Tibial nerve (tissue), 4 donors: ENCODE measurements around the gene CLHC1. TPM values are rescaled to one million over a fixed set of nuclear protein-coding genes. Genes with fewer than 3 reads are reported as not detected.
A peak's percentile ranks its signal among the peaks of the same experiment; 100 is the strongest.

Experiments
- DNase-seq, 2 donors: peaks; one replicate each; pipeline ENCODE4 v3.0.0-alpha.2; 2019; ENCODE audit warnings: low spot score in 2 of 2
- H3K27ac ChIP-seq, 4 donors: fragments of 200-600 bp; sonication (generic) in 3 of 4; one replicate each; pipeline ENCODE4 v1.5.1; 2017 to 2019; ENCODE audit warnings: mild to moderate bottlenecking in 1 of 4
- H3K27me3 ChIP-seq, 2 donors: fragments of 200-600 bp; sonication (generic) in 1 of 2; one replicate each; pipeline versions ENCODE4 v1.5.1 to v1.6.0; 2017 to 2019
- H3K36me3 ChIP-seq, 3 donors: fragments of 200-600 bp; sonication (generic); one replicate each; pipeline ENCODE4 v1.5.1; 2018 to 2019
- H3K4me1 ChIP-seq, 4 donors: fragments of 200-600 bp; sonication (generic) in 3 of 4; one replicate each; pipeline ENCODE4 v1.5.1; 2017 to 2019
- H3K4me3 ChIP-seq, 4 donors: fragments of 200-600 bp; sonication (generic) in 3 of 4; one replicate each; pipeline ENCODE4 v1.5.1; 2017 to 2019; ENCODE audit warnings: mild to moderate bottlenecking in 1 of 4, moderate library complexity in 1 of 4
- H3K9me3 ChIP-seq, 4 donors: fragments of 200-600 bp; sonication (generic) in 3 of 4; one replicate each; pipeline ENCODE4 v1.5.1; 2017 to 2019
- EP300 ChIP-seq, 2 donors: sonication (generic); formaldehyde crosslinking; IDR thresholded peaks; one replicate each; pipeline ENCODE4 v1.6.1; 2017; ENCODE audit warnings: antibody characterized with exemption in 2 of 2, mild to moderate bottlenecking in 1 of 2
- POLR2A ChIP-seq, 2 donors: fragments of 450-650 bp; IDR thresholded peaks; one replicate each; pipeline ENCODE4 v1.6.1; 2017; ENCODE audit warnings: antibody characterized with exemption in 2 of 2, mild to moderate bottlenecking in 2 of 2, moderate library complexity in 2 of 2
- WGBS, 2 donors: methylation state at CpG; one replicate each; pipeline ENCODE4 v1.1.5; 2018; 5-methylcytosine and 5-hydroxymethylcytosine counted together
- total RNA-seq, 4 donors: library from RNA; depleted of rRNA; stranded (reverse); fragments of >200 nt; gene quantifications; one replicate each; pipeline ENCODE4 v1.1.0, GENCODE V29; 2016
- TF ChIP-seq, protein P1 (sequence below), 5 experiments: fragments of 200-600 bp in 3 of 5; fragments of 450-650 bp in 2 of 5; sonication (generic) in 3 of 5; IDR thresholded peaks; one replicate each; pipeline ENCODE4 v1.5.1; 2016 to 2019; ENCODE audit warnings: antibody characterized with exemption in 5 of 5, mild to moderate bottlenecking in 3 of 5, moderate library complexity in 2 of 5

Gene CLHC1
- total RNA-seq, 4 donors from 2014 or later = 1.7 to 15.6 (median 9.9) TPM

DNA sequence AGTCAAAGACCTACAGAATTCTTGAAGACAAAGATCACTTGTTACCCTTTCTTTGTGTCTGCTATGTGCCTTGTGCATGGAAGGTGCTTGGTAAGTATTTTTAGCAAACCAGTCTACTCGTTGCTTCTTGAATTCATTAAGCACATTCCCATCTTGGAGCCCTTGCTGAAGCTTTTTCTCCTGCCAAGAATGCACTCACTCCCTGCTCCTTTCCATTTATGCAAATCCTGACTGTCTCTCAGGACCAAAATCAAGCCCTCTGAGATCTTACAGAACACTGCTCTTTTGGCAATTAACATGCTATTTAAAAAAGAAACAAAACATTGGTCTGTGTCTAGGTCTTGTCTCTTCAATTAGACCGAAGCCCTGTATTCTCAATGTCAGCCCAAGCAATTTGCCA is 75.8 kb downstream of the CLHC1 start:
- TF ChIP-seq, protein P1, sequence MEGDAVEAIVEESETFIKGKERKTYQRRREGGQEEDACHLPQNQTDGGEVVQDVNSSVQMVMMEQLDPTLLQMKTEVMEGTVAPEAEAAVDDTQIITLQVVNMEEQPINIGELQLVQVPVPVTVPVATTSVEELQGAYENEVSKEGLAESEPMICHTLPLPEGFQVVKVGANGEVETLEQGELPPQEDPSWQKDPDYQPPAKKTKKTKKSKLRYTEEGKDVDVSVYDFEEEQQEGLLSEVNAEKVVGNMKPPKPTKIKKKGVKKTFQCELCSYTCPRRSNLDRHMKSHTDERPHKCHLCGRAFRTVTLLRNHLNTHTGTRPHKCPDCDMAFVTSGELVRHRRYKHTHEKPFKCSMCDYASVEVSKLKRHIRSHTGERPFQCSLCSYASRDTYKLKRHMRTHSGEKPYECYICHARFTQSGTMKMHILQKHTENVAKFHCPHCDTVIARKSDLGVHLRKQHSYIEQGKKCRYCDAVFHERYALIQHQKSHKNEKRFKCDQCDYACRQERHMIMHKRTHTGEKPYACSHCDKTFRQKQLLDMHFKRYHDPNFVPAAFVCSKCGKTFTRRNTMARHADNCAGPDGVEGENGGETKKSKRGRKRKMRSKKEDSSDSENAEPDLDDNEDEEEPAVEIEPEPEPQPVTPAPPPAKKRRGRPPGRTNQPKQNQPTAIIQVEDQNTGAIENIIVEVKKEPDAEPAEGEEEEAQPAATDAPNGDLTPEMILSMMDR (IDR thresholded peaks at IDR 0.05) = no peak
- TF ChIP-seq POLR2A (IDR thresholded peaks at IDR 0.05) = no peak
- TF ChIP-seq EP300 (IDR thresholded peaks at IDR 0.05) = no peak
- H3K27me3 ChIP-seq = no peaks in the 10 kb centered on the region
- H3K36me3 ChIP-seq = no peaks in the 10 kb centered on the region
- H3K4me3 ChIP-seq = no peak overlapping the region
- peak overlapping the region in 2 of 4 donors; percentile 30 to 48 for H3K27ac ChIP-seq
- 32 to 36% methylated on average over 2 of the region's 2 CpGs for WGBS, 2 donors
- peaks cover 0 to 85% (median 34%) of the 10 kb centered on the region in 4 donors for H3K4me1 ChIP-seq
- no peak for DNase-seq
- no peaks in the 10 kb centered on the region for H3K9me3 ChIP-seq

DNA sequence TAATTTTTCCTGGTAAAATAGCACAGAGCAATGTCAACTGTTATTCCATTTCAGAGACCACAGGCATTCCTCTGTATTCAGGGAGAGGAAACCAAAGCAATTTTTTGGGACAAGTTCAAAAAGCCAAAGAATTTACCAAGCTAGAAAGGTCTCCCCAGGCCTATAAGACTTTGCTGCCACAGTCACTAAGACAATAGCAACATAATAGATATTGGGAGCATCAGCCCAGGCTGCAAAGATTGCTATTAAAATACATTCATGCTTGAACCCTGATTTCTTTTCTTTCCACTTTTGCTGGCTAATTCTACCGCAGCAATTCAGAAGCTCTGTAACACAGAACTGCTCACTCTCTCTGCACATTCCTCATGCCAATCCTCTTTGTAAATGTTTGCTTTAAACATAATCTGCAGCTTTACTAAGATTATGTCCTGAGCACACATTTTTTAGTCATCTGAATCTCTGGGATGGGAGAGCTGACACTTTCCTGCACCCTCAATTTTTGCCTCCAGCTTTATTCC is 76.3 kb downstream of the CLHC1 start:
- WGBS, 2 donors = 23 to 31% methylated on average over 1 of the region's 1 CpG
- H3K27ac ChIP-seq = peak overlapping the region in 2 of 4 donors; percentile 26 to 30
- peaks cover 0 to 88% (median 34%) of the 10 kb centered on the region in 4 donors for H3K4me1 ChIP-seq

DNA sequence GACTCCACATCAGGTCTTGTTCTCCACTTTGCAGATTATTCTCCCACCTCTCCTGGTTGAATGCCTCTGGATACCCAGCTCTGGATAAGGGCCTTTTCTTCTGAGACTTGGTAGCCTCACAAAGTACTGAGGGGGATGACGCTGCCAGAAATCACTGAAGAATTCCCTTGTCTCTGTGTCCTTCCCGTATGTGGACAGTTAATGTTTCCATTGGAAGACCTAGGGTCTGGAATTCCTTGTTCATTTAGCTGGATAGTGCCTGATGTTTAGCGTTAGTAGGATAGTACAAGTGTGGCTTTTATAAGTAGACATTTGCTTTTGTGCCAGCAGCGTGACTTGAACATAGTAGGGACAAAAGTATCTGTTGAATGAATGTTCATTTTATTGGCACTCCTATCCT is 76.9 kb downstream of the CLHC1 start:
- Histone ChIP-seq H3K27me3 (no peaks in the 10 kb centered on the region), H3K9me3 (no peaks in the 10 kb centered on the region), H3K4me3 (no peak overlapping the region), H3K27ac (peak overlapping the region in 2 of 4 donors; percentile 12 to 56), H3K4me1 (peaks cover 0 to 87% (median 34%) of the 10 kb centered on the region in 4 donors), H3K36me3 (no peaks in the 10 kb centered on the region)
- 39 to 48% methylated on average over 4 of the region's 4 CpGs for WGBS, 2 donors
- no peak for DNase-seq
- TF ChIP-seq POLR2A (IDR thresholded peaks at IDR 0.05) (no peak), EP300 (IDR thresholded peaks at IDR 0.05) (no peak)
- TF ChIP-seq, protein P1 (IDR thresholded peaks at IDR 0.05) = no peak

More for the DNA sequence above, 76.3 kb downstream of the CLHC1 start:
- no peaks in the 10 kb centered on the region for H3K36me3 ChIP-seq
- no peaks in the 10 kb centered on the region for H3K27me3 ChIP-seq
- H3K9me3 ChIP-seq = no peaks in the 10 kb centered on the region
- TF ChIP-seq EP300 (IDR thresholded peaks at IDR 0.05) = no peak
- TF ChIP-seq POLR2A (IDR thresholded peaks at IDR 0.05) = no peak
- TF ChIP-seq, protein P1 (IDR thresholded peaks at IDR 0.05) = no peak
- no peak overlapping the region for H3K4me3 ChIP-seq
- DNase-seq = no peak

DNA sequence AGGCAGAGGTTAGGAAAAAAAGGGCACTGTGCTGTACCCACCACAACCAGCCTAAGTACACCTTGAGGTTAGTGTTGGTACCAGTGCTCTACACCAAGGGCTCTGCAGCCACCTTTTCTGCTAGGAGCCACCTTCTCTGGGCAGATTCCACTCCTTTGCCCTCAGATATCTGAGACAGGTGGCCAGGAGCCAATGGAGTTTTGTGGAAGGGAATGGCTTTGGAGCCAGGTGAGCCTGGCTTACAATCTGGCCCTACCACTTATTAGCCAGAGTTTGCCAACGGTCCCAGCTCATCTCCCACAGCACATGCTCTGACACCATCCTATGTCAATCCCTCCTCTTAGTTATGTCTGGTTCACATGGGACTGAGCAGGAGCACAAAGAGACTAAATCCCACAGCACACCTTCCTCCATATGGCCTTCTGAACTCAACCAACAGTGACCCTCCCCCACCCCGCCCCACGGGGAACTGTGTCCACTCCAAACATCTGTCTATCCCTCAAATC is 77.5 kb downstream of the CLHC1 start:
- no peaks in the 10 kb centered on the region for H3K36me3 ChIP-seq
- peak overlapping the region in 2 of 4 donors; percentile 1 to 56 for H3K27ac ChIP-seq
- peaks cover 0 to 80% (median 34%) of the 10 kb centered on the region in 4 donors for H3K4me1 ChIP-seq
- no peaks in the 10 kb centered on the region for H3K9me3 ChIP-seq
- no peak for DNase-seq
- H3K27me3 ChIP-seq = no peaks in the 10 kb centered on the region
- H3K4me3 ChIP-seq = no peak overlapping the region
- 80 to 88% methylated on average over 3 of the region's 3 CpGs for WGBS, 2 donors
- TF ChIP-seq EP300 (IDR thresholded peaks at IDR 0.05) = no peak

DNA sequence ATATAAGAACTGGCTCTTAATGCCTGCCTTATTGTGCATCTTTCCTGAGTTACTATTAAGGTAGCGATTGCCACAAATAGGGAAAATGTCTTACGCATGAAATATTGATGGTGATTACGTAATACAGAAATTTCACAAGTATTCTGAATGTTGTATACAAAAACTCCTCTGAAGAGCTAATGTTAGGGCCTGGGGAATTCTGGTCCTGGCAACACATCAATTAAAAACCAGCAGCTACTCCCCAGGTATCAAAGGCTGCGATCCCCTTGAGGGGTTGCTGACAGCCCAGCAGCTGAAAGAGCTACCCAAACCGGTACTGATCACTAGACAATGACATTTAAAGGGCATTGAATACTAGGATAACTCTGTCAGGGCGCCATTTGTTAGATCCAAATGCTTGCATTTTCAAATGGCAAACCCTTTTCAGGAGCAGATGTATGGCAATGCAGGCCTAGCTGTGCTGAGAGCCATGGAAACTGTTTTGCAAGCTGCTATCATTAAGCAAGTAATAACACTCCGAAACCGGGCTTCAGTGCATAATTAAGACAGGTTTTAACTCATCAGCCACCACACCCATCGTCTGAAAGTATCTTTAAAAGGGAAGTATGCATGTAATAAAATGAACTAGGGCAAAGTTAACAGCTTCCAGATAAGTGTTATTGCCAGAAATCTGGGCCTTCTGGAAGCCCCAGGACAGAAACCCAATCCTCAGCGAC is 78.4 kb downstream of the CLHC1 start:
- Histone ChIP-seq H3K27me3 (no peaks in the 10 kb centered on the region), H3K4me1 (peaks cover 0 to 73% (median 32%) of the 10 kb centered on the region in 4 donors), H3K4me3 (no peak overlapping the region), H3K36me3 (no peaks in the 10 kb centered on the region), H3K27ac (peak overlapping the region in 2 of 4 donors; percentile 1 to 58), H3K9me3 (no peaks in the 10 kb centered on the region)
- WGBS, 2 donors = 65 to 70% methylated on average over 10 of the region's 10 CpGs
- DNase-seq = no peak
- TF ChIP-seq, protein P1 (IDR thresholded peaks at IDR 0.05) = no peak
- TF ChIP-seq EP300 (IDR thresholded peaks at IDR 0.05) (no peak), POLR2A (IDR thresholded peaks at IDR 0.05) (no peak)
